Cerebellar cortex (tissue), 1 donor: ENCODE data around the gene RGS2.

Experiments used
- DNase-seq: peaks from one replicate; pipeline ENCODE4 v3.0.0-alpha.2; 2015; ENCODE audit warnings: low spot score

RGS2 gene

DNA sequence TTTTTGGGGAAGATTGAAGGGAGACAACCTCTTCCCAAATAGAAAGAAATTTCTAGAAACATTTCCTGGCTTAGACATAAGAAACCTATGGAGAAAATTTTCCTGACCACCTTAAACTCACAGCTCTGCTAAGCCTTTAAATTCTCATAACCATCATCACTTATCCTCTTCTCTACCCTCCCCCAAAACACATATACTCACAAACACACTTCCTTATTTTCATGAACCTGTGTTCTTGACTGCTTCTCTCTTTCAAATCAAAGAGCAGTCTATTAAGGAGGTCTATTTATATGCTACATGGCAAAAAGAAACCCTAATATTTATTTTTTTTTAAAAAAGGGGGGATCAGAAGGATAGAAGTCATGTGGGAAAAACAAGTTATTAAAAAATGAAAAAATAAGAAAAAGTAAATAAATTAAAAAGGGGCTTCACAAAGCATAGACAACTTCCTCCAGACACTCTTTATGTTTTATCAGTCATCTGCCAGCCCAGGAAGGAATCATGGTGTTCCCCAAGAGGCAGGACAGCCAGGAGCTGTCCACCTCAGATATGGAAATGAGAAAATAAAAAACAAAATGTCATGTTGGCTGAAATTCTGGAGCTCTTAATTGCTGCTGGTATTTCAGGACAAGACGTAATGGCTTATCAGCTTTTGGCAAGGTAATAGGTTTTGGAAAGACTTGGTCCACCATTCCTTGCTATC is 12.8 kb upstream of the RGS2 start:
- no peak for DNase-seq

DNA sequence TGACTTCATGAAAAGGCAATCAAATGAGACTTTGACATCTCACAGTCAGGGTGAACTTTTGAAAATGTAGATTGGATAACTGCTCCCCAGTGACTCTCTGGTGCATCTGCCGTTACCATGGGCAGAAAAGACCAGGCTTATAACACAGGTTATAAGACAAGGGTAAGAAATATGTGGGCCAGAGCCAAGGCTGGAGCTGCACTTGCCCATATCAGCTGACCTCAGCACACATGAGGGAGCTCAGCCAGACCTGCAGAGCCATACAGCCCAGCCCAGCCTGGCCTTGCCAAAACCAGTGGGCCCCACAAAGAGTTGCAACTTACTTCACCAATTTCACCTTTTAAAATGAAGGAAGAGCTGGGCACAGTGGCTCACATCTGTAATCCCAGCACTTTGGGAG is 11.7 kb upstream of the RGS2 start:
- no peak for DNase-seq

DNA sequence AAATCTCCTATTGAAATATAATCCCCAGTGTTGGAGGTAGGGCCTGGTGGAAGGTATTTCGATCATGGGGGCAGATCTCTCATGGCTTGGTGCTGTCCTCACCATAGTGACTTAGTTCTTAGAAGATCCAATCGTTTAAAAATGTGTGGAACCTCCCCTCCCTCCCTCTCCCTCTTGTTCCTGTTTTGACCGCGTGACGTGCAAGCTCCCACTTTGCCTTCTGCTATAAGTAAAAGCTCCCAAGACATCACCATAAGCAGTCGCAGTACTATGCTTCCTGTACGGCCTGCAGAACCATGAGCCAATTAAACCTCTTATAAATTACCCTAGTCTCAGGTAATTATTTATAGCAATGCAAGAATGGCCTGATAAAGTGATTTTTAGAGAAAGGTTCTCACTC is 10.9 kb upstream of the RGS2 start:
- DNase-seq: no peak

DNA sequence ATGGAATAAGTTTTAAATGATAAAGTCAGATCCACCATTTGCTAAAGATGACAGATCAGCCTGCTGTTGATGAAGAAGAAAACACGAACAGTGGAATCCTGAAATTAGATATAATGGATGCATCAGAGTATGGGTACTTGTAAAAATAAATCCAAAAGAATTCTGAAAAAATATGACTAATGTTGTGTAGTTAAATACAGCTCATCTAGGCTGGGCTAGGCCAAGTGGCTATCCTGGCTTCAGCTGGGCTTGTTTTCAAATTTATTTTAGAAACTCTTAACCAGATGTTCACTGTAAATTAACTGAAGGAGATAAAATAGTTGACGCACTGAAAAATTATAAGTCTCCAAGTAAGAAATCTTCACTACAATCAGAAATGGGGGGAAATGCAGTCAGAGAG is 7.4 kb upstream of the RGS2 start:
- no peak for DNase-seq

DNA sequence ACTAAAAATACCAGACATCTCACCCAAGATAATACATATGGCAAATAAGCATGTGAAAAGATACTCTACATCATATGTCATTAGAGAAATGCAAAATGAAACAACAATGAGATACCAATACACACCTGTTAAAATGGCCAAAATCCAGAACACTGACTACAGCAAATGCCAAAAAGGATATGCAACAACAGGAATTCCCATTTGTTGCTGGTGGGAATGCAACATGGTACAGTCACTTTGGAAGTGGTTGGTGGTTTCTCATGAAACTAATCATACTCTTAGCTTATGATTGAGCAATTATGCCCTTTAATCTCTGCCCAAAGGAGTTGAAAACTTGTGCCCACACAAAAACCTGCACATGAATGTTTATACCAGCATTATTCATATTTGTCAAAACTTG is 6.4 kb upstream of the RGS2 start:
- DNase-seq: no peak

DNA sequence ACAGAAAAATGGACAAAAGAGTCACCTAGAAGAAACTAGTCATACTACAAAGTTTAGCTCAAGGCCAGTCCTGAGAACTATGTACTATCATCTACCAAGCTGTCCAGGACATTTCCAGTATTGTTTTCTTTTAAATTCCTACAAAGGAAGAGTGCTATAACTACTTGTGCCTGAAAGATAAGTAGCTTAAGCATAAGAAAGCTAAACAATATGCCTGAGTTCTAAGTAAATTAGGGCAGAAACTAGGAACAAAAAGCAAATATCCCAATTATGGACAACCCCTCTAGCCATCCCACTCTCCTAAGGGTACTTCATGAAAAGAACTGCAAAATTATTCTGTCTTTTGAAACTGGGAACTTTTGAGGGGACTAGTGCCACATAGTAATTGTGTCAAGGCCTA is 5.3 kb upstream of the RGS2 start:
- DNase-seq: no peak

DNA sequence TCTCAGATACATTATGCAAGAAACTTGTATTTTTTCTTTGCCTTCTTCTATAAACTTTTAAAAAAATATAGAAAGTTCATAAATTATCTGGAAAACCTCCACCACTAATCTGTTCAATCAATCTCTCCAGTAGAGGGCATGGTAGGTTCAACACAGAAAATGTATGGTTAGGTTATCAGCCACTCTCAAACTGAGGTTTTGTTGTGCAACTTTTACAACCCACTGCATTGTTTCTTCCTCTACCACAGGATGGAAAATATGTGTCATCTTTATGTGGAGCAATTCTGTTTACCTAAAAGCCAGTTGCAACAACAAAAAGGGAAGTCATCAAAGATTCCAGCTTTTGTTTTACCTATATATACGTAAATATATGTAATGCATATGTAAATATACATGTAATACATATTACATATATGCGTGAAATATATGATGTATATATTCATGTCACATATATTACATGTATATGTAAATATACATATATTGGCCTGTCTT is 3.0 kb upstream of the RGS2 start:
- DNase-seq: peak; percentile 31

DNA sequence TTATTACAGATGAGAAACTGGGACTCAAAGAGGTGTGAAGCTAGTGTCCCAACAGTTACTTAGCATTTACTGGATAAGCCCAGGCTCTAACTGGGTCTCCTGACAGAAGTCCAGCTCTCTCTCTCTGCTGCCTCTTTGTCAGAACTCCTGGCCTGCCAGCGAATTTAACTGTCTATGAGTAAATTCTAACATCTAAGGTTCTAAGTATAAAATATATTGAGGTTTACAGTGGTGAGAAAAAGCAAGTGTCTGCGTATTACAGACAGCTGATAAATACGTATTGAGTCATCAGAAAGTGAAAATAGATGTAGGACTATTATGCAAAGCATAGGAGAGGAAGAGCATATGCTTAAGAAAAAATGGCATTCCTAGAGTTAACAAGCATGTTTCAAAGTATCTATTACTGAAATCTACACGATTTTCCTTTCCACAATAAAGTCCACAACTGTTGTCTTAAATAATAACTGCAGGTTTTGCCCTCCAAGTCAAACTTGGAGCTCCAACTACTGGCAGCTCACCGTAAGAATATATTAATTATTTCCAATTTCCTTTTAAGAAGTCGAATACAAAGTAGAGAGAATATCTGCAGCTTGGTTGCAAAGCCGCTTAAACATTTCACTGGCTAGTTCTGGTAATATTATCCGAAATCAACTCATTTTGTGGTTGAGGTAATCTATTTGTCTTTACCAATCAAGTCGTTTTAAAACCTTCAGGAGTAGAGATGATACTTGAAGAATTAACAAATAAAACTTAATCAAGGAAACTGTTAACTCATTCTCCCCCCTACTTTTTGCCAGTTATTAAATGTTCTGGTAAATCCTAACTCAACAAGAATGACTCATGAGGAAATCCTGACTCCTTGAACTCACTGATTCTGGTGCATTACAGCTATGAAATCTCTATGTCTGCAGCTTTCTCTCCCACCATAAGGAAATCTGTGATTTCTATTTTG is 1.4 kb upstream of the RGS2 start:
- DNase-seq: peak; percentile 23

DNA sequence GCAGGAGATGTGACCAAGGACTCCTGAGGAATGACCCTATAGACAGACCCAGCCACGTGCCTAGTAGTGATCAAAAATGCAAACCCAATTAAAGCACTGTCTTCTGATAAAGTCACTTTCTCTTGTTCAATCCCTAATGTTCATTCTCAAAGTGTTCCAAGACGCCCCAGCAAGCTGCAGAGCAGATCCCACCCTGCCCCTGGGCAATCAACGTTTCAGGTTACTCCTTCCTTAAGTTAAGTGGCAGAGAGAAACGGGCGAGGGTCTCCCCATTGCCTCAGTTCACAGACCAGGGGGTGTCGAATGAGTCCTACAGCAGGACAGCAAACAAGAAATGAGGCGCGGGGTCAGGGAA is 699 bp upstream of the RGS2 start:
- DNase-seq: peak; percentile 30

DNA sequence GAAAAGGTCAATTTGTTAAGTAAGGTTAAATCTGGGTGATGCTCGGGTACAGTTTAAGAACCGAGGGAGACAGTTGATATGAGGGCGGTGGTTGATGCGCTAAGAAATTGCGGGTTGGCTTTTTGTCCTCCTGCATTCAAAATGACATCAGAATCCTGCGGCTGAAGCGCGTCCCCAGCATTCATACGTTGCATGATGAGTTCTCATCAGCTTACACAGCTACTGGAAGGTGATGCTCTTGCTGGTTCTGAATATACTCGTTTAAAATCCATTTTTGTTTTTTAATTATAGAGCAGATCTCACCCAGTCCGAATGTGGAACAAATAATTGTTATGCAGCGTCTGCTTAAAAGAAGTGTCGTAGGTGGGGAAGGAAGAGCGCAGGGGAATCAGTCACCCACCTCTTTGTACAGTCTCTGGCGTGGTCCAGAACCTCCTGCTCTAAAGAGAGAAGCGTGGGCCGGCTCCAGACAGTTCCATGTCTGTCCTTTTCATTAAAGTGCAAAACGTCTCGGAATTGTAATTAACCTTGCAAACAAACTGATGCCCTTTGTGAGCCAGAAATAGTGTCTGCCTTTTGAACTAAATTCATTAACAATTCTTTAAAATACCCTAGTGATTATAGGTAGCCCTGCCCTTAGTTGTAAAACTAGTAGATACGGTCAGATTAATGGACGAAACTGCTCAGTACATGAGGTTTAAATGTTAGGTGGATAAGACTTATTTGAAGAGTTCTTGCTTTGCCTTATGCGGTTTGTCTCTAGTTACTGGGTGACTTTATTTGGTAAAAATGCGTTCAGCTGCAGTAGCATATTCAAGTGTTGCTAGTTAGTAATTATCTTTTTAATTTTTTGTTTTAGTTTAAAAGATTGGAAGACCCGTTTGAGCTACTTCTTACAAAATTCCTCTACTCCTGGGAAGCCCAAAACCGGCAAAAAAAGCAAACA is 741 bp downstream of the RGS2 start:
- DNase-seq: peak; percentile 82

DNA sequence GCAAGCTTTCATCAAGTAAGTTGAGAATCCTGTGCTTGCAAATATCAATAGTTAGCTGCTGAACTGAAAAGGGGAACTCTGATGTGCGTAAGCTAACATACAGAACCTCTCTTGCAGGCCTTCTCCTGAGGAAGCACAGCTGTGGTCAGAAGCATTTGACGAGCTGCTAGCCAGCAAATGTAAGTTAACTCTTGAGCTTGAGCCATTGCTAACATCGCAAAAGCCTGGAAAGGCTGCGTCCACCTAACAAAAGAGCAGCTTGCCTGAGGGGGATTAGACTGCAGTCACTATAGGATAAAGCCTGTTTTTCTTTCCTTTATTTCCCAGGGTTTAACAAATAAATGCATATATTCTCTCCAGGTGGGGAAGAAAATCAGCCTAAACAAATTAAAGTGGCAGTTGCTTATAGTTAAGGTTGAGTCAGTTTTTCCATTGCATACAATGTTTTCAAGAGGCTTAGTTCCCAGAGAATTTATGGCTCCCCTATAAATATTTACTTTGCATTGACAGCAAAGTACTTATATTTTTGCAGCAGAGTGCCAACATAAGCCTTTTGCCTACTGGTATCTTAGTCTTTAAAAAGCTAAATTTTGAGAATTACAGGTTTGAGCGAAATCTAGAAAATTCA is 1.5 kb downstream of the RGS2 start:
- DNase-seq: peak; percentile 33

DNA sequence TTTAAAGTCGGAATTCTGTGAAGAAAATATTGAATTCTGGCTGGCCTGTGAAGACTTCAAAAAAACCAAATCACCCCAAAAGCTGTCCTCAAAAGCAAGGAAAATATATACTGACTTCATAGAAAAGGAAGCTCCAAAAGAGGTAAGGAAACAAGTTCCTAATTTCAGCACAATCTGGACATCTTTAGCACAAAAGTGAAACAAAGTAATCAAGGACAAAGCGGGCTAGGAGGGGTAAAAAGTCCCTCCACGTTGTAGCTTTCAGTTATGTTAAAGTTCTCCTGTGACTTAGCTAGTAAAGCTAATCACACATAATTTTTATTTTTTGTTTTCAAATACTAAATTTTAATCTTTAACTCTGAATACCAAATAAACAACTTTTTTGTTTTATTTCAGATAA is 2.2 kb downstream of the RGS2 start:
- DNase-seq: no peak

DNA sequence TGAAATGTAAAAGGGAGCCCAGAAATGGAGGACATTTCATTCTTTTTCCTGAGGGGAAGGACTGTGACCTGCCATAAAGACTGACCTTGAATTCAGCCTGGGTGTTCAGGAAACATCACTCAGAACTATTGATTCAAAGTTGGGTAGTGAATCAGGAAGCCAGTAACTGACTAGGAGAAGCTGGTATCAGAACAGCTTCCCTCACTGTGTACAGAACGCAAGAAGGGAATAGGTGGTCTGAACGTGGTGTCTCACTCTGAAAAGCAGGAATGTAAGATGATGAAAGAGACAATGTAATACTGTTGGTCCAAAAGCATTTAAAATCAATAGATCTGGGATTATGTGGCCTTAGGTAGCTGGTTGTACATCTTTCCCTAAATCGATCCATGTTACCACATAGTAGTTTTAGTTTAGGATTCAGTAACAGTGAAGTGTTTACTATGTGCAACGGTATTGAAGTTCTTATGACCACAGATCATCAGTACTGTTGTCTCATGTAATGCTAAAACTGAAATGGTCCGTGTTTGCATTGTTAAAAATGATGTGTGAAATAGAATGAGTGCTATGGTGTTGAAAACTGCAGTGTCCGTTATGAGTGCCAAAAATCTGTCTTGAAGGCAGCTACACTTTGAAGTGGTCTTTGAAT is 2.9 kb downstream of the RGS2 start:
- DNase-seq: no peak

DNA sequence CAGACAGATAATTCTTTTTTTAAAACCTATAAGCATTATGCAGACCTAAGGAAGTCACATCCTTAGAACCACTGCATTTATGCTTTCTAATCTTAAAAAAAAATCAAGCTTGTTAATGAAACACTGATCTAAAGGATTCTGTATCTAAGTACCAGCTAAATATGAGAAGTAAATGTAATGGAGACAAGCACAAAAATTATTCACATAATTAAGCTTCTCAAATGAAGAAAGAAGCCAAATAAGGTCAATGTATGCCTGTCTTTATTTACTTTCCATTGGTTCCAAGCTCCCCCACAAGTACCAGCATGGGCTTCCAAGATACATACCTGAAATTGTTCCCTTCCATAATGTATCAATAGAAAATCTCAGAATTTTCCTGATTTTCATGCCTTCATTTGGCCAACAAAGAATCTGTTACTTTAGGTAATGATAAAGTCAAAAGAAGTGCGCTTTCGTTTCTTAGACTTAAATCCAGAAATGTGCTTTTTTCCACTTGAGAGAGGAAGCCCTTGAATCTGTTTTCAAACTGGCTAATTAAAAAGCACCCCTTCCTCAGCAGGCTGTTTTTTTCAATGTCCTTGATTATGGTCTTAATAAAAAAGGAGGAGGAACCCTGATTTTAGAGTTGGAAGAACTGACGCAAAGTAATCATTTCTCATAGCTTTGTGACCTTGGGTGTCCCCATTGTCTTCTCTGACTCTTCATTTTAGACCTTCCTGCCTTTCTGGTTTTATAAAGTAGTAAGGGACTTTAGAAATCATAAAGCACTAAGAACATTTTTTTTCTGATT is 3.8 kb downstream of the RGS2 start:
- DNase-seq: no peak

DNA sequence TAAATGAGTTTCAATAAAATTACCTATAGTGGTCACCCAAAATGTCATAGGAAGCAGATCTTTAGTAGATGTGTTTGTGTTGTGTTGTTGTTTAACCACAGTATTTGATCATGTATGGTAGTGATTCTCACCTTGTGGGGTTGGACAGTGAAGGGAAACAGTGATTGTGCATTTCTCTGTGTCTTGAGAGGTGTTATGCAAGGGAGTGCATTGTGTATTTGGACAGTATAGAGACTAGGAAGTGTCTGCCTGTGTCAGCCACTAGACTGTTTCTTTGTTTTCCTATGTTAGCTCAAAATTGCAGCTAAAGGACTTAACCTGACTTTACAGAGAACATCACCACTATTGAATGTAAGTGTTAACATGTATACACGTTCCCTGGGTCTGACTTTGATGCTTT is 6.0 kb downstream of the RGS2 start:
- DNase-seq: no peak

DNA sequence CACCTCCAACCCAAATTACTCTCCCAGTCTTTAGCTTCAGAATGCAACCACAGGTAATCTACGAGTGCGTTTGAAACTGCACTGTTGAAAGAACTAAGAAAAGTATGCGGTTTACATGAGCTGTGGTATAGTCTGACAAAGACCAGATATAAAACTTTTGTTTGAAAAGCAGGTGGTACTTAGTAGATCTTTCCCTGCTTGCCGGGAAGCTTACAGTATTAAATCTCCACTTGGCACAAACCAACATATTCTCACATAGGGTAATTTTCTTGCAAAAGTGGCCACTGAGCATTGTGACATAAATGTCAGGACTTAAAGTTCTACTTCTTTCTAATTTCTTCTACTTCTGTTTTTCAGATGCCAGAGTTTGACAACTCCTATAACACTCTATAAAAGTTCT is 8.4 kb downstream of the RGS2 start:
- DNase-seq: no peak

DNA sequence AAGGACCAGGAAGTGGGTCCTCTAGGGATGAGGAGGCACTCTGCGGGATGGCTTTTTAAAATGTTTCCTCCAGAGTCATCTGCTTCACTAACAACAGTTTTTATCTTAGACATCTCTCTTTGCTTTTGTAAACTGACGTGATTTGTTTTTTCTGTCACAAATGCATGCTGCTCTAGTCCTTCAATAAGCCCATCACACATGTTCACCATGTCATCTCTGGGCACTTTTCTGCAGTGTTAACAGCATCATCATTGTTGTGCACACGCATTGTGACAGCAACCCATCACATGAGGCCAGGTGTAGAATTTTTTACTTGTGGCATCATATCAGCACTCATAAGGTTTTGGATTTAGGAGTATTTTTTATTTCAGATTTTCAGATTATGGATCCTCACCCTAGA is 12.5 kb downstream of the RGS2 start:
- no peak for DNase-seq

DNA sequence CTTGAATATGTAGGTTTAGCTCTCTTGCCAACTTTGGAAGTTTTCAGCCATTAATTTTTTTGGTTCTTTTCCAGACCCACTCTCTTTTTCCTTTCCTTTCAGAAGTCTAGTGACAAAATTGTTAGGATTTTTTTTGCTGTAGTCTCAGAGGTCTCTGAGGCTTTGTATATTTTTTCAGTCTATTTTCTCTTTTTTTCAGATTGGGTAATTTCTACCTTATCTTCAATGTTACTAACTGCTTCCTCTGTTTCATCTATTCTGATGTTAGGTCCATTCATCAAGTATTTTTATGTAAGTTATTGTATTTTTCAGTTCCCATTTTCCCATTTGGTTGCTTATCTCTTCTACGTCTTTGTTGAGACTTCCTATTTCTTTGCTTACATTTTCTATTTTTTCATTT is 15.7 kb downstream of the RGS2 start:
- no peak for DNase-seq

DNA sequence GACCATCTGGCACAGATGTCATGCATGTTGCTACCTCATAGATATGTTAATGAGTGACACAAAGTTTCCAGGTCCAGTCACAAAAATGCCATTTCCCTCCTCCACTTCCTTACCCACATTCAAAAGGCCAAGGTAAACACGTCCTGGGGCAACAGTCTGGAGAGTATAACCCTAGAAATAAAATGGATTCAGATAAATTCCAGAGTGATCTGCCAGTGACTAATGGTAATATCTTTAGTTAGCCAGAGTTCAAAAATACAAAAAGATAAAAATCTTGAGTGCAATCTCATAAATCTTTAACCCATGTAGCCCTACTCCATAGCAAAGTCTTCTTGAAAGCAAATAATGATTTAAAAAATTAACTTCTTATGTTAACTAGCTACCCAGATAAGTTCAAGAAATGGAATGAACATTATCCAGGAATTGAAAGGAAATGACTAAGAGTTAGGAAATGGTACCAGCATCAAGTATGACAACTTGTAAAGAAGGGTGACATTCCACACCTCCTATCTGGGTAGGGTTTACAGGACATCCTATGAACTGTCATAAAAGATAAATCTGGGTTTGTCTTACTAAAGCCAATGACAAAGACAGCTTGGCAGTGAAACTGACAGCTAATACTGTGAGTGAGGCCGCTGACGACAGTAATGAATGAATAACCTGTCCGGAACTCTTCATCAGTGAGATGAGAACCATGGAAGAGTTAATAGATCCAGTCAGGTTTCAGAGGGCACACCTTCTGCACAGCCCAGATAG is 18.1 kb downstream of the RGS2 start:
- DNase-seq: no peak
